GM12878 (cell line): ENCODE measurements around the gene GATAD2B. TPM values are rescaled to one million over a fixed set of nuclear protein-coding genes. Genes with fewer than 3 reads are reported as not detected.
A peak's percentile ranks its signal among the peaks of the same experiment; 100 is the strongest.

Experiments used
- ATAC-seq: fragments of 200-7000 bp; cut with Tn5 transposase; 3 replicates; pipeline ENCODE4 v1.9.1; 2020; ENCODE audit warnings: mild to moderate bottlenecking, moderate library complexity
- BruUV-seq: library from RNA; stranded (reverse); fragments of 400-500 nt; replicated peaks from 2 replicates; lab custom pipeline; 2021; lab: Mats Ljungman, UMichigan
- CTCF ChIA-PET: fragments of 300-600 bp; sonication (Branson Sonifier 250); formaldehyde crosslinking; extraction: SDS; loops from one replicate; lab custom pipeline; 2021; ENCODE audit warnings: inconsistent platforms; lab: Yijun Ruan, JAX
- POLR2A ChIA-PET: fragments of 350-600 bp; formaldehyde crosslinking; extraction: SDS; loops from one replicate; lab custom pipeline; 2021; ENCODE audit warnings: inconsistent platforms; lab: Charles Lee
- RAD21 ChIA-PET: fragments of 300-600 bp; sonication (Branson Sonifier 250); formaldehyde crosslinking; loops from one replicate; lab custom pipeline; 2023; ENCODE audit warnings: antibody characterized with exemption; ENCODE audit not compliant: unreplicated experiment; lab: Charles Lee
- SMC1A ChIA-PET: fragments of 300-600 bp; sonication (Branson Sonifier 250); formaldehyde crosslinking; loops from one replicate; lab custom pipeline; 2023; ENCODE audit not compliant: unreplicated experiment, uncharacterized antibody; lab: Charles Lee
- DNase-seq: peaks from one replicate; pipeline ENCODE4 v3.0.0-alpha.2; 2011; ENCODE audit warnings: low read depth, low spot score
- FAIRE-seq: peaks from 3 replicates; lab custom pipeline; 2011; peaks lifted over from hg19 to GRCh38; lab: Jason Lieb, UNC
- H2AFZ ChIP-seq: 2 replicates; pipeline ENCODE4 v1.6.0; 2011; ENCODE audit warnings: low read depth, low read length, control low read depth; ENCODE audit not compliant: control insufficient read depth
- H3K27ac ChIP-seq: 2 replicates; pipeline ENCODE4 v1.5.1; 2011; ENCODE audit warnings: control low read depth; ENCODE audit not compliant: control insufficient read depth, insufficient read depth
- H3K27me3 ChIP-seq, 2 experiments: replicated peaks in 1 of 2; 2 replicates each; pipeline versions ENCODE4 v1.6.0 to v1.6.1; 2011; ENCODE audit warnings: low read length in 1 of 2; ENCODE audit not compliant: control insufficient read depth in 2 of 2, insufficient read depth in 2 of 2
- H3K36me3 ChIP-seq, 2 experiments: 2 replicates each; pipeline ENCODE4 v1.5.1; 2011; ENCODE audit warnings: low read length in 1 of 2; ENCODE audit not compliant: control insufficient read depth in 2 of 2, insufficient read depth in 2 of 2
- H3K4me1 ChIP-seq: 2 replicates; pipeline ENCODE4 v1.6.1; 2011; ENCODE audit warnings: mild to moderate bottlenecking, low read length, moderate library complexity, mixed read lengths; ENCODE audit not compliant: control insufficient read depth, insufficient read depth
- H3K4me2 ChIP-seq: 2 replicates; pipeline ENCODE4 v1.6.0; 2011; ENCODE audit warnings: control low read depth; ENCODE audit not compliant: control insufficient read depth, insufficient read depth
- H3K4me3 ChIP-seq: fragments of 200-600 bp; sonication (generic); 2 replicates; pipeline ENCODE4 v1.5.1; 2016
- H3K79me2 ChIP-seq: 2 replicates; pipeline ENCODE4 v1.6.0; 2011; ENCODE audit warnings: low read length; ENCODE audit not compliant: control insufficient read depth, insufficient read depth
- H3K9ac ChIP-seq: 2 replicates; pipeline ENCODE4 v1.8.0; 2011; ENCODE audit warnings: low read length, control low read depth, mixed read lengths; ENCODE audit not compliant: control insufficient read depth, insufficient read depth
- H3K9me3 ChIP-seq: replicated peaks from 3 replicates; pipeline ENCODE4 v1.5.1; 2011; ENCODE audit warnings: mild to moderate bottlenecking, low read length; ENCODE audit not compliant: control insufficient read depth, insufficient read depth
- H4K20me1 ChIP-seq: 2 replicates; pipeline ENCODE4 v1.6.0; 2011; ENCODE audit not compliant: control insufficient read depth, insufficient read depth
- CEBPZ ChIP-seq: fragments of 150-350 bp; IDR thresholded peaks from 2 replicates; pipeline ENCODE4 v1.6.1; 2016; ENCODE audit warnings: low read depth, low read length
- CUX1 ChIP-seq: IDR thresholded peaks from 2 replicates; pipeline ENCODE4 v1.6.1; 2012; ENCODE audit warnings: improper control_type of control experiment, low read depth, low read length; ENCODE audit not compliant: insufficient replicate concordance
- EGR1 ChIP-seq, 2 experiments: IDR thresholded peaks; 1 replicate in 1 of 2; 2 replicates in 1 of 2; pipeline ENCODE4 v1.6.1; 2011 to 2012; ENCODE audit warnings: low read depth in 2 of 2, low read length in 2 of 2, borderline replicate concordance in 1 of 2, mild to moderate bottlenecking in 1 of 2, moderate library complexity in 1 of 2
- ESRRA ChIP-seq: IDR thresholded peaks from 2 replicates; pipeline ENCODE4 v1.6.1; 2012; ENCODE audit warnings: mild to moderate bottlenecking, low read length, improper control_type of control experiment
- ETV6 ChIP-seq, 2 experiments: fragments of 450-650 bp in 1 of 2; IDR thresholded peaks in 1 of 2; conservative IDR thresholded peaks in 1 of 2; 2 replicates each; pipeline ENCODE4 v1.6.1; 2014; ENCODE audit warnings: antibody characterized with exemption in 1 of 2, borderline replicate concordance in 1 of 2, low read depth in 1 of 2, mild to moderate bottlenecking in 1 of 2, moderate library complexity in 1 of 2
- LARP7 ChIP-seq: fragments of 450-650 bp; IDR thresholded peaks from 2 replicates; pipeline ENCODE4 v1.6.1; 2017; ENCODE audit warnings: mild to moderate bottlenecking
- MXI1 ChIP-seq: fragments of 150-350 bp; IDR thresholded peaks from 2 replicates; pipeline ENCODE4 v1.6.1; 2011; ENCODE audit warnings: low read depth, mild to moderate bottlenecking, inconsistent platforms, low read length, improper control_type of control experiment
- MYB ChIP-seq: fragments of 150-350 bp; IDR thresholded peaks from 2 replicates; pipeline ENCODE4 v1.6.1; 2014; ENCODE audit warnings: mild to moderate bottlenecking, low read depth, low read length, borderline replicate concordance
- NR2F1 ChIP-seq: fragments of 450-650 bp; conservative IDR thresholded peaks from 2 replicates; pipeline ENCODE4 v1.6.1; 2017; ENCODE audit warnings: mild to moderate bottlenecking
- PBX3 ChIP-seq: IDR thresholded peaks from 2 replicates; pipeline ENCODE4 v1.6.1; 2011; ENCODE audit warnings: mild to moderate bottlenecking, low read depth, low read length, moderate library complexity; ENCODE audit not compliant: insufficient replicate concordance
- POLR2AphosphoS5 ChIP-seq: IDR thresholded peaks from 2 replicates; pipeline ENCODE4 v1.6.1; 2011; ENCODE audit warnings: mild to moderate bottlenecking, low read length, inconsistent platforms
- ZNF622 ChIP-seq: fragments of 450-650 bp; IDR thresholded peaks from 2 replicates; pipeline ENCODE4 v1.6.1; 2017; ENCODE audit warnings: mild to moderate bottlenecking, inconsistent platforms
- WGBS: methylation state at CpG from one replicate; pipeline ENCODE4 v1.1.6; 2016; ENCODE audit warnings: low lambda C conversion rate; ENCODE audit not compliant: insufficient replicate concordance, insufficient coverage; ENCODE audit errors: missing lambda C conversion rate; 5-methylcytosine and 5-hydroxymethylcytosine counted together
- in situ Hi-C: fragments of 300-500 bp; cut with MboI; formaldehyde crosslinking; loops from 9 replicates; pipeline ENCODE4 v1.14.3; 2018; ENCODE audit warnings: mixed read lengths
- intact Hi-C: fragments of 100-400 bp; cut with micrococcal nuclease; formaldehyde crosslinking; loops from one replicate; pipeline ENCODE4 v1.14.2; 2022; ENCODE audit not compliant: unreplicated experiment
- polyA plus RNA-seq, 11 experiments: library from polyadenylated mRNA; depleted of rRNA in 4 of 11; unstranded in 6 of 11; stranded (reverse) in 5 of 11; fragments of >200 nt; fragmentation: Nextera tagmentation in 4 of 11; fragmentation: Illumina TruSeq in 1 of 11; extraction: Ambion mirVana in 4 of 11; extraction: Trizol in 1 of 11; gene quantifications; 1 replicate in 1 of 11; 2 replicates in 10 of 11; pipeline versions ENCODE4 v1.2.1 to v1.2.3, GENCODE V29; 2011 to 2016; ENCODE audit warnings: inconsistent platforms in 2 of 11, missing spikeins in 2 of 11, low read depth in 1 of 11
- total RNA-seq, 4 experiments: library from RNA; depleted of rRNA in 3 of 4; stranded (reverse); fragments of >200 nt in 3 of 4; fragmentation: Illumina TruSeq in 1 of 4; extraction: Trizol in 1 of 4; gene quantifications; 2 replicates each; pipeline versions ENCODE4 v1.2.1 to v1.2.3, GENCODE V29; 2013 to 2021

Gene GATAD2B
- total and polyA plus RNA-seq, 10 of the 15 experiments (the other 5 are each of a cell fraction or from before 2014, with no cell fraction given), result 2.4 to 63.1 (median 8.7) TPM

- Histone ChIP-seq H3K79me2 (peaks cover 56% of the 10 kb centered on the region), H3K27me3 (no peaks in the 10 kb centered on the region), H2AFZ (no peak overlapping the region), H3K4me1 (peaks cover 12% of the 10 kb centered on the region), H3K4me2 (peak overlapping the region; percentile 60; the same call in 1 of the 2 replicates), H4K20me1 (peaks cover 12% of the 10 kb centered on the region; the same call in 1 of the 2 replicates), H3K27ac (no peak overlapping the region), H3K4me3 (0 out of 2 replicates have a peak overlapping the region, but pooled peaks have one; percentile 20), H3K36me3 (peaks cover 23 to 27% of the 10 kb centered on the region in 2 experiments; a peak in 3 of 4 replicates), H3K9me3 (no peaks in the 10 kb centered on the region), H3K9ac (peak overlapping the region; percentile 28)
- no TSS peak for BruUV-seq
- SMC1A ChIA-PET, result interaction anchor here (1.7 to 6.9 kb wide), 3 partner anchors 13 to 35 kb away, joined by 3 to 31 read pairs (median 8); partner anchors contain the start of genes CREB3L4 and JTB
- CTCF ChIA-PET, result interaction anchor here (1.1 to 5.0 kb wide), 4 partner anchors 8 to 156 kb away, joined by 3 to 27 read pairs (median 10); partner anchors contain the start of genes CREB3L4, DENND4B and RAB13
- RAD21 ChIA-PET, result no interaction called here
- intact Hi-C loops (no loop called here), in situ Hi-C loops (no loop called here)
- FAIRE-seq (no peak), DNase-seq (no peak), ATAC-seq (no peak)
- POLR2A ChIA-PET, result interaction anchor here (1.1 to 5.5 kb wide), 4 partner anchors 8 to 13 kb away, joined by 3 to 38 read pairs (median 3); partner anchors contain the start of genes CREB3L4, DENND4B and SLC39A1
- WGBS, result 91% methylated on average over 4 of the region's 4 CpGs
- TF ChIP-seq POLR2AphosphoS5 (no peak), CEBPZ (no peak), EGR1 (IDR thresholded peaks at IDR 0.05; ENCODE audit: borderline replicate concordance in 1 of 2, low read depth in 2 of 2, low read length in 2 of 2) (no peak), CUX1 (no peak), MYB (no peak), ZNF622 (no peak), NR2F1 (no peak), ESRRA (no peak), LARP7 (no peak), MXI1 (no peak), ETV6 (conservative IDR thresholded peaks at IDR 0.05 in 1 of 2, IDR thresholded peaks at IDR 0.05 in 1 of 2; ENCODE audit: borderline replicate concordance in 1 of 2, low read depth in 1 of 2) (no peak), PBX3 (no peak)
Measured at GRCh38 chr1:153953859-153954365, 31.1 kb upstream of the GATAD2B start.
